Activated naive CD8-positive, alpha-beta T cell (primary cell): ENCODE measurements around the gene TTC32.
"Not testable (repeated sequence)": the region's sequence is repeated elsewhere in the genome, so short reads cannot be mapped to it uniquely, and the experiment has no call there.

Experiments
- H3K27ac Mint-ChIP-seq: one replicate; pipeline ENCODE4 v1.8.0; 2021; ENCODE audit warnings: mixed read lengths
- H3K27me3 Mint-ChIP-seq: one replicate; pipeline ENCODE4 v1.8.0; 2021; ENCODE audit warnings: mixed read lengths
- H3K36me3 Mint-ChIP-seq: one replicate; pipeline ENCODE4 v1.8.0; 2021; ENCODE audit warnings: mixed read lengths
- H3K4me1 Mint-ChIP-seq: one replicate; pipeline ENCODE4 v1.8.0; 2021; ENCODE audit warnings: low read depth, mixed read lengths
- H3K4me3 Mint-ChIP-seq: one replicate; pipeline ENCODE4 v1.8.0; 2021; ENCODE audit warnings: mild to moderate bottlenecking, mixed read lengths
- H3K9me3 Mint-ChIP-seq: one replicate; pipeline ENCODE4 v1.8.0; 2021; ENCODE audit warnings: low read depth, mixed read lengths

The TTC32 gene

DNA sequence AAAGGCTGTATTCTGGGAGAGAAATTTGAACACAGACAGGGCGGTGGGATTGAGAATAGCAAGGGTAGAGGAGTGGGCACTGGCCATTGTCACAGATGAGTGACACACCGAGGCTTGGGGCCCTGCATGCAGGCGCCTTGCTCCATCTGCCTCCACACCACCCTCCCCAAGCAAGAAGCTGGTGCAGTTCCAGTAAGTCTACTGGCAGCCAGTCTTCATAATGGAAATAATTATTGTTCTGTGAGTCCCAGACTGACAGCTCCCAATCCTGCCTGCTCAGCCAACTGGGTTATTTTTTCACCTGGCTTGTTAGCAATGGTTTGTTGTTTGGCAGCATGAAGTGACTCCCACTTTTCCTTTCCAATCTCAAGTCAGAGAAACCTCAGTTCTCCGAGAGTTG, 13.0 kb downstream of the TTC32 start:
- peaks cover 4% of the 10 kb centered on the region for H3K36me3 Mint-ChIP-seq
- H3K27ac Mint-ChIP-seq, result no peak overlapping the region
- H3K9me3 Mint-ChIP-seq, result no peaks in the 10 kb centered on the region
- H3K27me3 Mint-ChIP-seq, result no peaks in the 10 kb centered on the region
- peaks cover 12% of the 10 kb centered on the region for H3K4me1 Mint-ChIP-seq
- H3K4me3 Mint-ChIP-seq, result no peak overlapping the region

DNA sequence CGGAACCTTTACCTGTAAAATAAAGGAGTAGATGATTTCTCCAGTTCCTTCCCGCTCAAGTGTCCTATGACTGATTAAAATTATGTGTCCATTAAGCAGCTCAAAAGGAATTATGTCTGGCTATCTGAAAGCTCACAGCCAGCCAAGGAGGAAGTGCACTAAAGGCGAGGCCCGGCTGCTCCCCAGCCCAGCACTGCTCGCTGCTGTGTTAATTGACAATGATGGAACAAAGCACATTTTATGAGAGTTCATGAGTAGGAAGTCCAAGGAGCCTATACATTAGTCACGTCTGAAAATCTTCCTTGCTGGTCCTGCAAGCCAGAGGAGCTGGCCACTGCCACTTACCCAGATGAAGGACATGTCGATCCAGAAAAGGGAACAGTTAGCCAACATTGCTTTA, 14.3 kb downstream of the TTC32 start:
- H3K36me3 Mint-ChIP-seq, result peaks cover 4% of the 10 kb centered on the region
- H3K27ac Mint-ChIP-seq, result no peak overlapping the region
- no peaks in the 10 kb centered on the region for H3K9me3 Mint-ChIP-seq
- H3K4me3 Mint-ChIP-seq, result no peak overlapping the region
- no peaks in the 10 kb centered on the region for H3K27me3 Mint-ChIP-seq
- H3K4me1 Mint-ChIP-seq, result peaks cover 6% of the 10 kb centered on the region

DNA sequence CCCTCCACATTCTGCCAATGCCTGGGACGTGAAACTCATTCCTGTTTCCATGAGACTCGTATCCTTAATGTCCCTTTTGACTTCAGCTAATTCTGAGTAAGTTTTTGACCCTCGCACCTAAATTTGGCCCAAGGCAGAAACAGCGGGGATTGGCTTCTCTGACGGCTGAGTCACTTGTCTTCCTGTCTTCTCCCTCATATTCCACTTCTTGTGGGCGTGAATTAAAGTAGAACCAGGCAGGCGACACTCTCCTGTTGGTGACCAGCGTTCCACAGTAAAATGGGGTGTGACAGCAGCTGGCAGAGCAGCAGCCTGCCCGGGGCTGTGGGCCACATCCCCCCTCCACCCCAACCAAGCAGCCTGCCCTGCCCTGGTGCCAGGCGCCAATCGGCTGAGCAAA, 15.5 kb downstream of the TTC32 start:
- Mint-ChIP-seq H3K4me3 (no peak overlapping the region), H3K36me3 (peaks cover 5% of the 10 kb centered on the region), H3K9me3 (no peaks in the 10 kb centered on the region), H3K4me1 (no peaks in the 10 kb centered on the region), H3K27me3 (no peaks in the 10 kb centered on the region), H3K27ac (no peak overlapping the region)

DNA sequence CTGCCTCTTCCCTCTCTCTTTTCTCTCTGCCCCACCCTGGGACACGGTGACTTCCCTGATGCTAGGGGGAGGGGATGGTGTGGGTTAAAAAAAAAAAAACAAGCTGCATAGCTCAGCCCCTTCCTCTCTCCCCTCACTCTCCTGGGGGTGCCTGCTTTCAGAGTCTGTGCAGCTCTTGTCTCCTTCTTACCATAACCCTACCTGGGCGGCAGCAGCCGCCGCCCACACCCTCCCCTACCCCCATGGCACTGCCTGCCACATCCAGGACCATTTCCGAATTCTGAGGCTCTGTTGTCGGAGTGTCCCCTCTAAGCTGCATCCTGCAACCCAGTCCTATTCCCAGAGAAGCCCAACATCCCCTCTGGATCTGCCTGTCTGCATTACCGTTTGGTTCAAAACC, 16.0 kb downstream of the TTC32 start:
- Mint-ChIP-seq H3K4me1 (no peaks in the 10 kb centered on the region), H3K27ac (no peak overlapping the region), H3K27me3 (no peaks in the 10 kb centered on the region), H3K4me3 (no peak overlapping the region), H3K9me3 (no peaks in the 10 kb centered on the region), H3K36me3 (peaks cover 8% of the 10 kb centered on the region)

DNA sequence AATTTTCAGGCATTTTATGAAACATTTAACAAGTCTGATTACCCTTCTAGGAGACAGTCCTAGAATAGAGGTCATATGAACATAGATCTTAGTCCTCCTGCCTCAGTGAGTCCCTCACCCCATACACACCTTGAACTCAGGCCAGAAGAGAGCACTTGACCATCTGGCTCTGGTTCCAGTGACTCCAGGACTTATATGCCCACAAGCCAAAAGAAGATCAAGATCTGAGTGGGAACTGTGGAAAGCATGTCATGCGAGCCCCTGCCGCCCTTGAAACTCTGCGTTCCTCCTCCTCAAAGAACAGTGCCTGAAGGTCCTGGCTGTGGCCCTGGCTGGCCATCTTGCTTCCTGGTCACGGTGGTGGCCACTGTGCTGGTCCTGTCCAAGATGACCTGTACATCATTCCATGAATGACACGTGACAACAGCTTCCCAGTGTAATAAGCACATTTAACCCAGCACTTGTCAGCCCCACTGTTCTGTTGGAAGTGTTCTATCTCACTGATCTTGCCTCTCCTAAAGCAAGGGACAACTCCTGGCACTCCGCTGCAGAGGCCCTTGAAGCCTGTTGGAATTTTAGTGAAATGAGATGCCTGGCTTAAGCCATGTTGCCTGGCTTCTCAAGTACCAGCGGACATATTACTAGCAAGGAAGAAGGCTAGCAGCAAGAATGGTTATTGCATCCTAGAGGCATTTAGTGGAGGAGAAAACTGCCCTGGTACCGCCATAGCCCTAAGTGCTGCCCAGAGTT, 17.6 kb downstream of the TTC32 start:
- peaks cover 4% of the 10 kb centered on the region for H3K36me3 Mint-ChIP-seq
- H3K4me3 Mint-ChIP-seq, result no peak overlapping the region
- no peak overlapping the region for H3K27ac Mint-ChIP-seq
- no peaks in the 10 kb centered on the region for H3K27me3 Mint-ChIP-seq
- H3K4me1 Mint-ChIP-seq, result no peaks in the 10 kb centered on the region
- H3K9me3 Mint-ChIP-seq, result no peaks in the 10 kb centered on the region

DNA sequence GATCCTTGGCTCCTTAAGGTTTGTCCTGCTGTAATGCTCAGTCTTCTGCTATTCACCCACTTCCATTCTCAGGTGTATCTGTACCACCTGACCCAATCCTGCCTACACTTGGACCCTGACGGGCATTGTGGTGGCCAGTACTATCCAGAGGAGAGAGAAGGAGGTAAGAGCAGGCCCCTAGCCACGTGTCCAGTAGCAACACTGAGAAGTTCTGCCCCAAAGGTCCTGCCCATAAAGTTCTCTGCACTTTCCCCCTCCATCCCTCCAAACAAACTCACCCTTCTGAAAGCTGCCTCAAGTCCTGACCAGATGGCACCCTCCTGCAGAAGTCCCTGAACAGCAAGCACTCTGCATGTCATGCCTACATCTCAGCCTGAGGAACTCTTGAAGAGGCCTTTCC, 18.3 kb downstream of the TTC32 start:
- H3K4me3 Mint-ChIP-seq, result no peak overlapping the region
- no peaks in the 10 kb centered on the region for H3K9me3 Mint-ChIP-seq
- no peak overlapping the region for H3K27ac Mint-ChIP-seq
- no peaks in the 10 kb centered on the region for H3K4me1 Mint-ChIP-seq
- H3K27me3 Mint-ChIP-seq, result no peaks in the 10 kb centered on the region
- peaks cover 4% of the 10 kb centered on the region for H3K36me3 Mint-ChIP-seq

DNA sequence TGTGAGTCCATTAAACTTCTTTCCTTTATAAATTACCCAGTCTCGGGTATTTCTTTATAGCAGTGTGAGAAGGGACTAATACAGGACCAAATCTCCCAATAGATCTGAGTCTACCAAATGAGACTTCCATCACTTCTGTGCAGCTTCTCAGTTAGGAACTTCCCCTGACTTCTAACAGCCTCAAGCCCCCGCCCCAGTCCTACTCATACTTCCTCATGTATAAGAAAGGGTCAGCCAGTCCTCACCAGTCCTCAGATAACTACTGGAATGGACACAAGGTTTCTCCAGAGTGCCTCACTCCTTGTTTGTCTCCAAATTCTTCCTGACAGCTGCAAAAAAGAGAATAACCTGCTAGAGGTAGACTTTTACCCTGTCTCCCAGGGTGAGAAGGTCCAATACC, 19.5 kb downstream of the TTC32 start:
- no peak overlapping the region for H3K27ac Mint-ChIP-seq
- peaks cover 4% of the 10 kb centered on the region for H3K36me3 Mint-ChIP-seq
- no peak overlapping the region for H3K4me3 Mint-ChIP-seq
- H3K9me3 Mint-ChIP-seq, result no peaks in the 10 kb centered on the region
- no peaks in the 10 kb centered on the region for H3K4me1 Mint-ChIP-seq
- H3K27me3 Mint-ChIP-seq, result no peaks in the 10 kb centered on the region

DNA sequence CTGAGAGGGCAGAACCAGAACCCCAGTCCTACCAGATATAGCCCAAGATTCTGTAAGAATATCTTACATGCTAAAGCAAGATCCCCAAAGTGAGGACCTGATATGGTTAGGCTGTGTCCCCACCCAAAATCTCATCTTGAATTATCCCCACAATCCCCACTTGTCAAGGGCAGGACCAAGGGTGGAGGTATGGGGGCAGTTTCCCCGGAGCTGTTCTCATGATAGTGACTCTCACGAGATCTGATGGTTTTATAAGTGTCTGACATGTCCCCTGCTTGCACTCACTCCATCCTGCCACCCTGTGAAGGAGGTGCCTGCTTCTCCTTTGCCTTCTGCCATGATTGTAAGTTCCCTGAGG, 19.9 kb downstream of the TTC32 start:
- Mint-ChIP-seq H3K27me3 (no peaks in the 10 kb centered on the region), H3K4me3 (no peak overlapping the region), H3K9me3 (no peaks in the 10 kb centered on the region), H3K36me3 (peaks cover 4% of the 10 kb centered on the region), H3K27ac (no peak overlapping the region), H3K4me1 (no peaks in the 10 kb centered on the region)

DNA sequence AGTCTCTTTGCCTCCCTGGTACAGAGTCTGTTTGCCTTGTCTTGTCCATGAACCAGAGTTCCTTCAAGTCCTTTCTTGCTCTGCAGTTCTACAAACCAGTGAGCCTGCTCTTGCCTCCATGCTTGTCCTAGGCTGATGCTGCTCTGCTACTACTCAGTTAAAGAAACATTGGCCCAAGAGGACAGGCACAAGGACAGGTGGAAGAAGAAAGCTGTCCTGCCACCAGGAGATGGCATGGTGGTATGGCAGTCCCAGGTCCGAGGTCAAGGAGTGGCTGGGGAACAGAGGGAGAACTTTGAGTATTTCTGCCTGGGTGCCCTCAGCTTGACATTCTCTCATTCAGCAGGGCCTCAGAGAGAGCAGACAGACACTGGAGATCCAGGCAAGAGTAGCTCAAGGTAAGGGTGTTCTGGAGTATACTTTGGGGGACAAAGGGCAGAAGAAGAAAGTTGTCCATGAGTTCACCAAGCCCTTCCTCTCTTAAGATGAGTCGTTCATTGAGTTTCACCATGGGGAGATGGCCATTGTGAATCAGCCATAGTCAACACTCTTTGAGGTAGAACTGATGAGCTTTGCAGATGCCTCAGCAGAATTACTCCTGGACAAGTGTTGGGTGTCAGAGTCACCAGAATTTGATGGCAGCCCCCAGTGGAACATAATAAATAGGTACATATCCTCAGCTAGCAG, 20.4 kb downstream of the TTC32 start:
- no peaks in the 10 kb centered on the region for H3K4me1 Mint-ChIP-seq
- H3K9me3 Mint-ChIP-seq, result no peaks in the 10 kb centered on the region

DNA sequence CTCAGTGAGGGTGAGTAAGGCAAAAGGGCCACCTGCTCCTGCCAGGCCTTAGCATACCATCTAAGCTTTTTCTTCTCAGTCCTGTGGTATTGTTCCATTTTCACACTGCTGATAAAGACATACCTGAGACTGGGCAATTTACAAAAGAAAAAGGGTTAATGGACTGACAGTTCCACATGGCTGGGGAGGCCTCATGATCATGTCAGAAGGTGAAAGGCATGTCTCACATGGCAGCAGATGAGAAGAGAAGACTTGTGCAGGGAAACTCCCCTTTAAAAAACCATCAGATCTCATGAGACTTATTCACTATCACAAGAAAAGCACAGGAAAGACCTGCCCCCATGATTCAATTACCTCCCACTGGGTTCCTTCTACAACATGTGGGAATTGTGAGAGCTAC, 21.6 kb downstream of the TTC32 start:
- not testable (repeated sequence) for H3K36me3 Mint-ChIP-seq, H3K27ac Mint-ChIP-seq, H3K4me1 Mint-ChIP-seq, H3K27me3 Mint-ChIP-seq, H3K9me3 Mint-ChIP-seq, H3K4me3 Mint-ChIP-seq

More for the DNA sequence above, 20.4 kb downstream of the TTC32 start:
- Mint-ChIP-seq H3K27me3 (no peaks in the 10 kb centered on the region), H3K36me3 (peaks cover 6% of the 10 kb centered on the region), H3K4me3 (no peak overlapping the region), H3K27ac (no peak overlapping the region)

DNA sequence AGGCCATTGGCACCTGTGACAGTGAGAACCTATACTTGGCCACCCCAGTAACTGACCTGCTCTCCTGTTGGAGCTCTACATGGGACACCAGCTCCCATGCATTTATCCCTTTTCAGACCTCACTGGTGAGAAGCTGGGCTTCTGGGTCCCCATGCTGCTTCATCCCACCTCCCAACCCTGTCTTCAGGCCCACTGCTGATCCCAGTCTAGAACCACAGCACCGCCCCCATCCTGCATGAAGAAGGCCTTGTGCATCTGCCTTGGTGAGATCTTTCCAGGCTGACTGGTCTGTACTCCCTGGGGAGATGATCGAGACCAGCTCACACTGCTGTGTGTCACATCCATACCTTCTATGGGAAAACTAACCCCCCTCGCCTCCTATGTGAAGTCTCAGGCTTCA, 22.7 kb downstream of the TTC32 start:
- H3K4me1 Mint-ChIP-seq, result no peaks in the 10 kb centered on the region
- no peak overlapping the region for H3K27ac Mint-ChIP-seq
- H3K27me3 Mint-ChIP-seq, result no peaks in the 10 kb centered on the region
- no peak overlapping the region for H3K4me3 Mint-ChIP-seq
- H3K9me3 Mint-ChIP-seq, result no peaks in the 10 kb centered on the region
- peaks cover 10% of the 10 kb centered on the region for H3K36me3 Mint-ChIP-seq

DNA sequence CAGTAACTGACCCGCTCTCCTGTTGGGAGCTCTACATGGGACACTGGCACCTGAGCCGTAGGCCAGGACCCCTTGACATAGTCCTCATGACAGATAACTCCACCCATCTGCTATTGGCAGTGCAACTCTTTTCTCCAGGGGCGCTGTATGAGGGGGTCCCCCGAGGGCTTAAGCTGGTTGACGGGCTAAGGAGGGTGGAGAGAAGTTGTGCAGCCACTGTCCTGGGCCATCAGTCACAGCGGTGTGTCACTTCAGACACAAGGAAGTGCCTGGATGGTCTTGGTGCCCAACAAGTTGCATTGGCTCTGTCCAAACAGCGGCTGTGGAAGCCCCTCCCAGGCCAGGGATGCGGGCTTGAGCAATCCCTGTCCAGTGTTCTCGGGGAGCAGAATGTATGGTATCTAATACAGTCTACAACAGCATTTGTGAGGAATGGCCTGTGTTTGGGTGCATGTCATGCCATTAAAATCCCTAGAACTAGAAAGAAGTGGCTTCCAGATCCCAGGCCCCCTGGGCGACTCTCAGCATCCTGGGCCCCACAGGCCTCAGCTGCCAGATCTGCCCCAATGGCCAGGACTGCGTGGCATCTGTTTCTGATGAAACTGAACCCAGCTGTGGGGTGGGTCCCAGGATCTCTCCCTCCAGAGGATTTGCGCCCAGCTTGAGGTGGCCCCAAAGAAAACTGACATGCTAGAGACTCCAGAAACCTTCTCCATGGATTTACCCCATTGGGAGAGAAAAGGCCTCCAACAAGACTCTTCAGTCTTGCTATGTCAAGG, 23.3 kb downstream of the TTC32 start:
- H3K27ac Mint-ChIP-seq, result no peak overlapping the region
- no peaks in the 10 kb centered on the region for H3K27me3 Mint-ChIP-seq
- no peaks in the 10 kb centered on the region for H3K4me1 Mint-ChIP-seq
- H3K9me3 Mint-ChIP-seq, result no peaks in the 10 kb centered on the region
- H3K4me3 Mint-ChIP-seq, result no peak overlapping the region
- H3K36me3 Mint-ChIP-seq, result peaks cover 10% of the 10 kb centered on the region

DNA sequence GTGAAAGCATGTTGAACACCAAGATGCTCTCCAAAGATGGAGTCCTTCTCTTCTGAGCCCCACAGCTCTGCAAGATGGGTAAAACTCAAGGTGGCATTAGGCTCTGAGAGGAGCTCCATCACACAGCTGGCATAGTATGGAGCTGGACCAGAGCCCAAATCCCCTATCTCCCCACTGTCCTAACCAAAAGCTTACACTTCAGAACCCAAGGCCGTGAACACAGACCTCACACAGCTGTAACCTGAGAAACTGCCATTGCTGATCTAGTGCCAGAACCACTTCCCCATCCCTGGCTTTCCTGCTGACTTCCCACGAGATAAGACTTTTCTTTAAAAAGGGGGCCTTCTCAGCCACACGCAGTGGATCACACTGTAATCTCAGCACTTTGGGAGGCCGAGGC, 25.0 kb downstream of the TTC32 start:
- H3K9me3 Mint-ChIP-seq, result no peaks in the 10 kb centered on the region
- peaks cover 6% of the 10 kb centered on the region for H3K4me1 Mint-ChIP-seq
- peaks cover 16% of the 10 kb centered on the region for H3K36me3 Mint-ChIP-seq
- H3K27ac Mint-ChIP-seq, result no peak overlapping the region
- H3K27me3 Mint-ChIP-seq, result no peaks in the 10 kb centered on the region
- no peak overlapping the region for H3K4me3 Mint-ChIP-seq

DNA sequence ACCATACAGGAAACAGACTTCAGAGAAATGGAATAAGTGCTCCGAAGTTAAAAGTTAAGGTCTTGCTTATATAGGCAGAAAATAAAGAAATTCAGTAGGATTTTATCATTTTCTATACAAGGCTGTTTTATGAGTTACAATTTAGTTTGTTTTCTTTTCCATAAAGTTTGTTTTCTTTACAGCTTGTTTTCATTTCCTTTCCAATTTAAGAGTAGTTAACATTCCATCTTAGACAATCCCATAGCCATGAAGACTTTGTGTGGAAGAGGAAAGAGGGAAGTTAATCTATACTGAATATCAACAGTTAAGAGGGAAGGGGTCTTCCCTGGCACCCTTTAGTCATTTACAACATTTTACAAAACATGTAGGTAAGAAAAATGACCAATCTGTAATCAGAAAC, 26.5 kb downstream of the TTC32 start:
- H3K4me3 Mint-ChIP-seq, result no peak overlapping the region
- peaks cover 12% of the 10 kb centered on the region for H3K4me1 Mint-ChIP-seq
- peaks cover 15% of the 10 kb centered on the region for H3K36me3 Mint-ChIP-seq
- H3K27me3 Mint-ChIP-seq, result no peaks in the 10 kb centered on the region
- H3K27ac Mint-ChIP-seq, result no peak overlapping the region
- H3K9me3 Mint-ChIP-seq, result no peaks in the 10 kb centered on the region

DNA sequence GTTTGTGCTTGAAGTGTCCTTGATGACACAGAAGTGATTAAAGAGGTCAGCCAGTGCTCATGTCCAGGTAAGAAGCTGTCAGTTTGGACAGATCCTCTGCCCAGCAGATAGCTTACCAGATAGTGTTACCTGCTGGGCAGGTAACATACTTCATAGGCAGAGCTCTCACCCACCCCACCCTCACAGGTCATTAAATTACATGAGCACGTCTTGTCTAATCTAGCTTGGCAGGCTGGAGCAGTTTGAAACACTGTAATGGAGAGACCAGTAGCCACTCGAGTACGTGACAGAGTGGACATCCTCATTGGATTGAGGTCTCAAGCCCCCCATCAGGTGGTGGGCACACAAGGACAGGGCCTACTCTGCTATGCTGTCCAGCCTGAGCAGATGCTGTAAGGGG, 27.1 kb downstream of the TTC32 start:
- Mint-ChIP-seq H3K27me3 (no peaks in the 10 kb centered on the region), H3K9me3 (no peaks in the 10 kb centered on the region), H3K4me1 (peaks cover 17% of the 10 kb centered on the region), H3K27ac (no peak overlapping the region), H3K36me3 (peaks cover 15% of the 10 kb centered on the region), H3K4me3 (no peak overlapping the region)
